MM.1S (cell line): ENCODE results near the gene HYPK.

Source experiments
- CTCF ChIP-seq: fragments of 300-600 bp; sonication (generic); IDR thresholded peaks from 2 replicates; pipeline ENCODE4 v1.5.1; 2016; ENCODE audit warnings: antibody characterized with exemption, low read length, mixed read lengths
- EZH2 ChIP-seq: fragments of 300-600 bp; sonication (generic); optimal IDR thresholded peaks from 2 replicates; pipeline ENCODE3; 2017; ENCODE audit warnings: low read depth, mild to moderate bottlenecking, antibody characterized with exemption, low read length, mixed read lengths
- EZH2phosphoT487 ChIP-seq: fragments of 300-600 bp; sonication (generic); IDR thresholded peaks from 2 replicates; pipeline ENCODE4 v1.6.1; 2018; ENCODE audit warnings: antibody characterized with exemption, low read length

DNA sequence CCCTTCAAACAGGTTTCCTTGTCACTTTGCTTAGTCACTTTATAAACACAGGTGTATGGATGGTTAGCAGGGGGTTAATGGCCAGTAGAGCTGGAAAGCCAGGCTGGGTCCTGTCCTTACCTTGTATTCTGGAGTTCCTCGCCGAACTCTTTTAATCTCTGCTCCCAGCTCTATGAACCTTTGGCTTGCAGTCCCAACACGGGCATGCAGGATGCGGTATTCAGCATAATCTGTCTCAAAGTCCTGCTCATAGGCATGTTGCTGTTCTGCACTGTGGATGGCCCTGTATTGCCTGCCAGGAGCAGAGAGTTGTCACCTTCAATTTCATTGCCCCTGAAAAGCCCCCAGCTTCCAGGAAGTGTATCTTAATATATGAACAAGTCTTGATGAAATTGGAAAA is 26.3 kb upstream of the HYPK start:
- TF ChIP-seq EZH2 (no peak), CTCF (no peak), EZH2phosphoT487 (no peak)
